UCSD-AML1 (cell line): ENCODE measurements around the gene CLDN4.
"Not testable (repeated sequence)": the region's sequence is repeated elsewhere in the genome, so short reads cannot be mapped to it uniquely, and the experiment has no call there.

Experiments used
- DNase-seq: peaks from one replicate; lab custom pipeline; 2025; ENCODE audit not compliant: unreplicated experiment; lab: John Stamatoyannopoulos, UW

Gene CLDN4

GRCh38 chr7:73823257-73823656 is 7.5 kb upstream of the CLDN4 start:
- DNase-seq = no peak

- no peak for DNase-seq
Observed at GRCh38 chr7:73823873-73824592, 6.8 kb upstream of the CLDN4 start.

GRCh38 chr7:73824986-73825385 is 5.8 kb upstream of the CLDN4 start:
- no peak for DNase-seq

GRCh38 chr7:73827567-73828106 is 3.2 kb upstream of the CLDN4 start:
- no peak for DNase-seq

- no peak for DNase-seq
Observed at GRCh38 chr7:73828107-73828803, 2.5 kb upstream of the CLDN4 start.

- no peak for DNase-seq
Observed at GRCh38 chr7:73828972-73829371, 1.8 kb upstream of the CLDN4 start.

- no peak for DNase-seq
Observed at GRCh38 chr7:73829505-73829904, 1.3 kb upstream of the CLDN4 start.

GRCh38 chr7:73829921-73830680 is 695 bp upstream of the CLDN4 start:
- no peak for DNase-seq

GRCh38 chr7:73831584-73831833 is 713 bp downstream of the CLDN4 start:
- no peak for DNase-seq

- DNase-seq = no peak
Observed at GRCh38 chr7:73831834-73832651, 1.2 kb downstream of the CLDN4 start.

GRCh38 chr7:73832806-73833205 is 2.0 kb downstream of the CLDN4 start:
- no peak for DNase-seq

- DNase-seq = no peak
Observed at GRCh38 chr7:73833251-73833919, 2.6 kb downstream of the CLDN4 start.

GRCh38 chr7:73834626-73835191 is 3.9 kb downstream of the CLDN4 start:
- DNase-seq = no peak

- DNase-seq = not testable (repeated sequence)
Observed at GRCh38 chr7:73837167-73837566, 6.4 kb downstream of the CLDN4 start.

GRCh38 chr7:73838642-73839041 is 7.8 kb downstream of the CLDN4 start:
- peak; percentile 19 for DNase-seq

GRCh38 chr7:73839290-73839689 is 8.5 kb downstream of the CLDN4 start:
- no peak for DNase-seq

GRCh38 chr7:73839743-73840714 is 9.2 kb downstream of the CLDN4 start:
- DNase-seq = no peak

- no peak for DNase-seq
Observed at GRCh38 chr7:73840715-73841379, 10.1 kb downstream of the CLDN4 start.

GRCh38 chr7:73841689-73842066 is 10.9 kb downstream of the CLDN4 start:
- no peak for DNase-seq
